ENCODE measurements around the gene MYCT1. TPM values are rescaled to one million over a fixed set of nuclear protein-coding genes. Genes with fewer than 3 reads are reported as not detected.

Gene MYCT1
- polyA plus RNA-seq, 3 donors, result not detected

DNA sequence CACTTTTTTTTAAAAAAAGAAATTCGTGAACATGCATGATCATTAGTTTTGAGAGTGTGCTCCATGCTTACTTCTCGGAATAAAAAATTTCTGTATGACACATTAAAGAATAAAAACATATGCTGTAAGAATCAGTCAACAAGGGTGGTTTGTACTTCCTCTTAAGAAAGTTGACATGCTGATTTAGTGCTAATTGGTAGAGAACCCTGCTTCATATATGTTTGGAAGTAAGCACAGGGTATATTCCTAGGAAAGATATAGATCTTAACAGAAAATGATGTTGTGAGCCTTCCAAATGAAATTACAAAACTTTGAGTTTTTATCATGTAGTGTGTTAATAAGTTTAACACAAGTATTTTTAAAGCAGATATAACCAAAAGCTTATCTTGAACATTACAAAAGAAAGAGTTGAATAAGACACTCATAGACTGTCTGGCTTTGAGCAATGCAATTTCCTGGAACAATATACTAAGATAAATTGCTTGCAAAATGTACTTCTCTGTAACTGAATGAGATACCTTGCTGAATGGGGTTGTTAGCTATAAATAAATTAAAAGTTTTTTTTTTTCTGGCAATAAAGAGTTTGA lies 39.1 kb downstream of the MYCT1 start:
- intact Hi-C loops (cut with micrococcal nuclease), result no loop called here

DNA sequence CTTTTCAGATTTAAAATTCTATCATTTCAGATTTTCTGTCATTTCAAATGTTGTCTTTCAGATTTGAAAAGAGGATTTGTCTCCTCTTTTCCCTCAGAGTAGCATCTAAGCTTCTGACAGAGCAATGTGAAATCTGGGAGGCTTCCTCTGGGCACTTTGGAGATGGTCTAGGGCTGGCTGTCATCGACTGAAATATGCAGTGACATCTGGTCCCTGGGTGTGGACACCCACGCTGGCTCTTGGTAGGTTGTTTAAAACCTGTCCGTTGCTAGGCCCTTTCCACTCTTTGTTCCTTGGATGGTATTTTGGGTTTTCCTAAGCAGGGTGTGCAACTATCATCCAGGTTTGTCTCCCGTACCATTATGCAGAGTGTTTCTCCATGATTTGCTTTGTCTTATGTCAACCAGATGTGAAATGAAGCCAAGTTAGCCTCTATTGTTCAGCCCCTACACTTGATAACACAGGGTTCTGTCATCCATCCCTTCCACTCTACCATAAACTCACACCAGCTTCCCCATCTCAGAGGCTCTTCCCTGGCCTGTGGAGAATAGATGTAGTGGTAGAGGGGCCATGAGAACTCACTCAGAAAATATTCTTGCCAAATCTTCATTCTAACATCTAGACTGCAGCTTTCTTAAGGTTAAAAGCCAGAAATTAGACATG lies 47.9 kb downstream of the MYCT1 start:
- Histone ChIP-seq H3K36me3 (replicated peaks in 1 of 2; ENCODE audit: control insufficient read depth in 1 of 2, insufficient read depth in 2 of 2, low read length in 2 of 2) (no peaks in the 10 kb centered on the region), H3K4me3 (replicated peaks in 1 of 3; ENCODE audit: low read depth in 2 of 3, low read length in 3 of 3) (no peak overlapping the region), H3K27ac (ENCODE audit: low read depth in 1 of 2, low read length in 2 of 2) (no peak overlapping the region), H3K9ac (ENCODE audit: insufficient read depth, low read length, poor library complexity, severe bottlenecking) (no peak overlapping the region), H3K9me3 (replicated peaks in 1 of 2; ENCODE audit: control insufficient read depth in 1 of 2, insufficient read depth in 1 of 2, low read length in 2 of 2) (no peaks in the 10 kb centered on the region), H4K20me1 (ENCODE audit: insufficient read depth, low read length) (no peaks in the 10 kb centered on the region), H3K4me2 (replicated peaks; ENCODE audit: extremely low read depth, low read length, poor library complexity, severe bottlenecking) (no peak overlapping the region), H3K27me3 (ENCODE audit: control insufficient read depth in 2 of 2, insufficient read depth in 2 of 2, low read length in 2 of 2) (no peaks in the 10 kb centered on the region), H3K79me2 (ENCODE audit: insufficient read depth, low read length) (no peaks in the 10 kb centered on the region), H2AFZ (ENCODE audit: insufficient read depth, low read depth, low read length, poor library complexity, severe bottlenecking) (no peak overlapping the region), H3K4me1 (ENCODE audit: control insufficient read depth in 1 of 2, insufficient read depth in 2 of 2, low read length in 2 of 2) (no peaks in the 10 kb centered on the region)
- no peak overlapping the region for H3K27ac Mint-ChIP-seq
- WGBS (ENCODE audit: insufficient coverage), result 100% methylated on average over 1 of the region's 4 CpGs
- no peak overlapping the region for H3K4me3 Mint-ChIP-seq
- H3K27me3 Mint-ChIP-seq (ENCODE audit: low read depth in 3 of 3), result peaks cover 0 to 5% (median 0%) of the 10 kb centered on the region in 3 donors
- no peaks in the 10 kb centered on the region for H3K36me3 Mint-ChIP-seq
- H3K4me1 Mint-ChIP-seq, result no peaks in the 10 kb centered on the region
- no peak for DNase-seq
- intact Hi-C loops (cut with micrococcal nuclease), result no loop called here
- TF ChIP-seq, protein P1, sequence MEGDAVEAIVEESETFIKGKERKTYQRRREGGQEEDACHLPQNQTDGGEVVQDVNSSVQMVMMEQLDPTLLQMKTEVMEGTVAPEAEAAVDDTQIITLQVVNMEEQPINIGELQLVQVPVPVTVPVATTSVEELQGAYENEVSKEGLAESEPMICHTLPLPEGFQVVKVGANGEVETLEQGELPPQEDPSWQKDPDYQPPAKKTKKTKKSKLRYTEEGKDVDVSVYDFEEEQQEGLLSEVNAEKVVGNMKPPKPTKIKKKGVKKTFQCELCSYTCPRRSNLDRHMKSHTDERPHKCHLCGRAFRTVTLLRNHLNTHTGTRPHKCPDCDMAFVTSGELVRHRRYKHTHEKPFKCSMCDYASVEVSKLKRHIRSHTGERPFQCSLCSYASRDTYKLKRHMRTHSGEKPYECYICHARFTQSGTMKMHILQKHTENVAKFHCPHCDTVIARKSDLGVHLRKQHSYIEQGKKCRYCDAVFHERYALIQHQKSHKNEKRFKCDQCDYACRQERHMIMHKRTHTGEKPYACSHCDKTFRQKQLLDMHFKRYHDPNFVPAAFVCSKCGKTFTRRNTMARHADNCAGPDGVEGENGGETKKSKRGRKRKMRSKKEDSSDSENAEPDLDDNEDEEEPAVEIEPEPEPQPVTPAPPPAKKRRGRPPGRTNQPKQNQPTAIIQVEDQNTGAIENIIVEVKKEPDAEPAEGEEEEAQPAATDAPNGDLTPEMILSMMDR (IDR thresholded peaks at IDR 0.05), result no peak
- H3K9me3 Mint-ChIP-seq, result peaks cover 0 to 1% (median 0%) of the 10 kb centered on the region in 7 donors

More for the DNA sequence above, 39.1 kb downstream of the MYCT1 start:
- TF ChIP-seq, protein P1 (IDR thresholded peaks at IDR 0.05), result no peak
- no peak overlapping the region for H3K4me3 Mint-ChIP-seq
- peaks cover 0 to 1% (median 0%) of the 10 kb centered on the region in 7 donors for H3K9me3 Mint-ChIP-seq
- Histone ChIP-seq H3K4me2 (replicated peaks; ENCODE audit: extremely low read depth, low read length, poor library complexity, severe bottlenecking) (no peak overlapping the region), H3K4me3 (replicated peaks in 1 of 3; ENCODE audit: low read depth in 2 of 3, low read length in 3 of 3) (no peak overlapping the region), H2AFZ (ENCODE audit: insufficient read depth, low read depth, low read length, poor library complexity, severe bottlenecking) (no peak overlapping the region), H3K79me2 (ENCODE audit: insufficient read depth, low read length) (no peaks in the 10 kb centered on the region), H3K27ac (ENCODE audit: low read depth in 1 of 2, low read length in 2 of 2) (no peak overlapping the region), H3K36me3 (replicated peaks in 1 of 2; ENCODE audit: control insufficient read depth in 1 of 2, insufficient read depth in 2 of 2, low read length in 2 of 2) (no peaks in the 10 kb centered on the region), H3K9me3 (replicated peaks in 1 of 2; ENCODE audit: control insufficient read depth in 1 of 2, insufficient read depth in 1 of 2, low read length in 2 of 2) (no peaks in the 10 kb centered on the region), H3K9ac (ENCODE audit: insufficient read depth, low read length, poor library complexity, severe bottlenecking) (no peak overlapping the region), H3K27me3 (ENCODE audit: control insufficient read depth in 2 of 2, insufficient read depth in 2 of 2, low read length in 2 of 2) (no peaks in the 10 kb centered on the region), H3K4me1 (ENCODE audit: control insufficient read depth in 1 of 2, insufficient read depth in 2 of 2, low read length in 2 of 2) (no peaks in the 10 kb centered on the region), H4K20me1 (ENCODE audit: insufficient read depth, low read length) (no peaks in the 10 kb centered on the region)
- no peak for DNase-seq
- no peak overlapping the region for H3K27ac Mint-ChIP-seq
- H3K4me1 Mint-ChIP-seq, result no peaks in the 10 kb centered on the region
- no peaks in the 10 kb centered on the region for H3K36me3 Mint-ChIP-seq
- WGBS (ENCODE audit: insufficient coverage), result no CpG with 5 or more reads among the region's 2 CpGs
- no peaks in the 10 kb centered on the region for H3K27me3 Mint-ChIP-seq (ENCODE audit: low read depth in 3 of 3)
